SK-N-SH (cell line): ENCODE results near the gene JAK1. TPM values are rescaled to one million over a fixed set of nuclear protein-coding genes. Genes with fewer than 3 reads are reported as not detected.

Experiments used
- CTCF ChIA-PET: fragments of 300-600, 350-600 bp; formaldehyde crosslinking; extraction: SDS; loops from one replicate; lab custom pipeline; 2021; lab: Yijun Ruan, JAX
- POLR2A ChIA-PET: fragments of 350-600 bp; sonication (Branson Sonifier 250); formaldehyde crosslinking; extraction: SDS; loops from one replicate; lab custom pipeline; 2020; ENCODE audit warnings: antibody characterized with exemption, inconsistent platforms; lab: Yijun Ruan, JAX
- DNase-seq: peaks from one replicate; pipeline ENCODE4 v3.0.0; 2012
- H2AFZ ChIP-seq: fragments of 200-600 bp; sonication (generic); 2 replicates; pipeline ENCODE4 v1.8.1; 2016; ENCODE audit warnings: antibody characterized with exemption, mild to moderate bottlenecking, low read depth
- H3F3A ChIP-seq: fragments of 200-600 bp; sonication (generic); replicated peaks from 2 replicates; pipeline ENCODE3; 2016; ENCODE audit warnings: antibody characterized with exemption, mild to moderate bottlenecking; ENCODE audit not compliant: insufficient read depth
- H3K27ac ChIP-seq, 2 experiments: fragments of 200-500 bp in 1 of 2; fragments of 200-600 bp in 1 of 2; sonication (Bioruptor generic) in 1 of 2; sonication (generic), shearing (Covaris generic) in 1 of 2; 2 replicates each; pipeline versions ENCODE4 v1.5.1 to v1.6.1; 2014 to 2016; ENCODE audit warnings: low read depth in 2 of 2, inconsistent platforms in 1 of 2, low read length in 1 of 2, mild to moderate bottlenecking in 1 of 2, mixed read lengths in 1 of 2
- H3K27me3 ChIP-seq: fragments of 200-600 bp; sonication (generic), shearing (Covaris generic); 2 replicates; pipeline ENCODE4 v1.6.1; 2016; ENCODE audit warnings: mixed run types; ENCODE audit not compliant: insufficient read depth
- H3K36me3 ChIP-seq, 2 experiments: fragments of 200-500 bp in 1 of 2; fragments of 200-600 bp in 1 of 2; sonication (Bioruptor generic) in 1 of 2; sonication (generic) in 1 of 2; replicated peaks in 1 of 2; 2 replicates each; pipeline versions ENCODE3 to v1.5.1; 2014 to 2016; ENCODE audit warnings: low read length in 1 of 2, mild to moderate bottlenecking in 1 of 2; ENCODE audit not compliant: insufficient read depth in 2 of 2, control insufficient read depth in 1 of 2
- H3K4me1 ChIP-seq, 2 experiments: fragments of 200-500 bp in 1 of 2; fragments of 200-600 bp in 1 of 2; sonication (Bioruptor generic) in 1 of 2; sonication (generic), shearing (Covaris generic) in 1 of 2; 2 replicates each; pipeline versions ENCODE4 v1.5.1 to v1.6.1; 2014 to 2016; ENCODE audit warnings: low read depth in 1 of 2, low read length in 1 of 2, mixed run types in 1 of 2; ENCODE audit not compliant: insufficient read depth in 2 of 2, control insufficient read depth in 1 of 2
- H3K4me2 ChIP-seq: fragments of 200-600 bp; sonication (generic), shearing (Covaris generic); 2 replicates; pipeline ENCODE4 v1.6.1; 2017; ENCODE audit warnings: mixed run types
- H3K4me3 ChIP-seq, 2 experiments: fragments of 200-500 bp in 1 of 2; fragments of 200-600 bp in 1 of 2; sonication (Bioruptor generic) in 1 of 2; sonication (generic), shearing (Covaris generic) in 1 of 2; 2 replicates each; pipeline versions ENCODE4 v1.5.1 to v1.8.1; 2014 to 2016; ENCODE audit warnings: low read depth in 2 of 2, inconsistent platforms in 1 of 2, low read length in 1 of 2, mild to moderate bottlenecking in 1 of 2, mixed read lengths in 1 of 2, moderate library complexity in 1 of 2
- H3K79me2 ChIP-seq: fragments of 200-600 bp; sonication (generic); 2 replicates; pipeline ENCODE4 v1.8.1; 2017; ENCODE audit warnings: mild to moderate bottlenecking; ENCODE audit not compliant: insufficient read depth
- H3K9ac ChIP-seq: fragments of 200-600 bp; sonication (generic); 2 replicates; pipeline ENCODE4 v1.6.1; 2017; ENCODE audit warnings: mixed run types
- H3K9me2 ChIP-seq: fragments of 200-600 bp; sonication (generic); 2 replicates; pipeline ENCODE4 v1.6.1; 2017; ENCODE audit warnings: mixed run types
- H3K9me3 ChIP-seq: fragments of 200-600 bp; sonication (generic); 2 replicates; pipeline ENCODE4 v1.6.1; 2017; ENCODE audit warnings: mixed run types, mild to moderate bottlenecking, moderate library complexity
- H4K20me1 ChIP-seq: fragments of 200-600 bp; sonication (generic); 2 replicates; pipeline ENCODE4 v1.6.1; 2017; ENCODE audit warnings: mild to moderate bottlenecking, mixed run types; ENCODE audit not compliant: insufficient read depth
- EP300 ChIP-seq, 2 experiments: IDR thresholded peaks; 2 replicates each; pipeline versions ENCODE4 v1.4.0 to v1.6.1; 2012; ENCODE audit warnings: borderline replicate concordance in 1 of 2, low read depth in 1 of 2, low read length in 1 of 2
- FOSL2 ChIP-seq: IDR thresholded peaks from 2 replicates; pipeline ENCODE4 v1.4.0; 2012; ENCODE audit warnings: low read depth, mild to moderate bottlenecking, moderate library complexity, borderline replicate concordance
- IRF3 ChIP-seq: fragments of 150-350 bp; IDR thresholded peaks from 2 replicates; pipeline ENCODE4 v1.6.1; 2016; ENCODE audit warnings: mild to moderate bottlenecking, low read depth, low read length
- MAX ChIP-seq: IDR thresholded peaks from 2 replicates; pipeline ENCODE4 v1.4.0; 2012; ENCODE audit warnings: low read depth
- MEF2A ChIP-seq: IDR thresholded peaks from 2 replicates; pipeline ENCODE4 v1.4.0; 2012; ENCODE audit warnings: low read depth, borderline replicate concordance
- NFIC ChIP-seq: IDR thresholded peaks from 2 replicates; pipeline ENCODE4 v1.4.0; 2012; ENCODE audit warnings: borderline replicate concordance
- PBX3 ChIP-seq: IDR thresholded peaks from 2 replicates; pipeline ENCODE4; 2012
- POLR2AphosphoS5 ChIP-seq: IDR thresholded peaks from 2 replicates; pipeline ENCODE4 v1.6.1; 2012; ENCODE audit warnings: low read depth, low read length
- REST ChIP-seq: IDR thresholded peaks from 2 replicates; pipeline ENCODE4 v1.6.1; 2012; ENCODE audit warnings: mild to moderate bottlenecking, low read depth, low read length, moderate library complexity
- RXRA ChIP-seq: IDR thresholded peaks from 2 replicates; pipeline ENCODE4 v1.4.0; 2012; ENCODE audit warnings: low read depth, mild to moderate bottlenecking, borderline replicate concordance
- TEAD4 ChIP-seq: IDR thresholded peaks from 2 replicates; pipeline ENCODE4 v1.4.0; 2012; ENCODE audit warnings: mild to moderate bottlenecking, borderline replicate concordance; ENCODE audit not compliant: insufficient read depth
- USF2 ChIP-seq: fragments of 150-350 bp; IDR thresholded peaks from 2 replicates; pipeline ENCODE4 v1.6.1; 2017; ENCODE audit warnings: antibody characterized with exemption, low read length, low read depth, borderline replicate concordance
- WGBS: methylation state at CpG from one replicate; pipeline ENCODE4 v1.1.6; 2017; ENCODE audit warnings: low lambda C conversion rate; 5-methylcytosine and 5-hydroxymethylcytosine counted together
- polyA plus RNA-seq, 3 experiments: library from polyadenylated mRNA; depleted of rRNA; stranded (reverse); fragments of >200 nt; gene quantifications; 2 replicates each; pipeline ENCODE4 v1.2.3, GENCODE V29; 2012

Gene JAK1
- polyA plus RNA-seq, 1 of the 3 experiments (the other 2 are of a cell fraction): 47.5 TPM

- POLR2A ChIA-PET: no interaction called here
- no peaks in the 10 kb centered on the region for H3K9me3 ChIP-seq
- peaks cover 97% of the 10 kb centered on the region for H3K79me2 ChIP-seq
- peaks cover 35% of the 10 kb centered on the region for H4K20me1 ChIP-seq
- no peak overlapping the region for H3K4me2 ChIP-seq
- H3K4me3 ChIP-seq: no peak overlapping the region
- no peaks in the 10 kb centered on the region for H3K9me2 ChIP-seq
- peaks cover 0 to 3% of the 10 kb centered on the region in 2 experiments for H3K36me3 ChIP-seq
- no peaks in the 10 kb centered on the region for H3K27me3 ChIP-seq
- no peak for DNase-seq
- no peak overlapping the region for H3K9ac ChIP-seq
- TF ChIP-seq IRF3 (no peak), PBX3 (no peak), TEAD4 (no peak), EP300 (IDR thresholded peaks at IDR 0.05; ENCODE audit: borderline replicate concordance in 1 of 2, low read depth in 1 of 2, low read length in 1 of 2) (no peak), NFIC (no peak), REST (no peak), MAX (no peak), USF2 (no peak), POLR2AphosphoS5 (no peak), FOSL2 (no peak), MEF2A (no peak), RXRA (no peak)
- TF ChIP-seq, all 33 proteins: peak for 0
- Histone ChIP-seq H3K4me1 (peaks cover 10 to 55% of the 10 kb centered on the region in 2 experiments; a peak in 3 of 4 replicates), H3K27ac (peak overlapping the region in 1 of 2 experiments; percentile 18; a peak in 1 of 4 replicates), H3F3A (no peaks in the 10 kb centered on the region), H2AFZ (no peak overlapping the region)
- 93% methylated on average over 7 of the region's 7 CpGs for WGBS
- CTCF ChIA-PET: no interaction called here
Measured at GRCh38 chr1:64909031-64909430, 57.3 kb downstream of the JAK1 start.
